Ammon's horn (tissue), 1 donor: ENCODE data around the gene MTX1.

ENCODE experiments used
- DNase-seq: peaks from one replicate; pipeline ENCODE4 v3.0.0-alpha.2; 2016; ENCODE audit warnings: low spot score

Gene MTX1

DNA sequence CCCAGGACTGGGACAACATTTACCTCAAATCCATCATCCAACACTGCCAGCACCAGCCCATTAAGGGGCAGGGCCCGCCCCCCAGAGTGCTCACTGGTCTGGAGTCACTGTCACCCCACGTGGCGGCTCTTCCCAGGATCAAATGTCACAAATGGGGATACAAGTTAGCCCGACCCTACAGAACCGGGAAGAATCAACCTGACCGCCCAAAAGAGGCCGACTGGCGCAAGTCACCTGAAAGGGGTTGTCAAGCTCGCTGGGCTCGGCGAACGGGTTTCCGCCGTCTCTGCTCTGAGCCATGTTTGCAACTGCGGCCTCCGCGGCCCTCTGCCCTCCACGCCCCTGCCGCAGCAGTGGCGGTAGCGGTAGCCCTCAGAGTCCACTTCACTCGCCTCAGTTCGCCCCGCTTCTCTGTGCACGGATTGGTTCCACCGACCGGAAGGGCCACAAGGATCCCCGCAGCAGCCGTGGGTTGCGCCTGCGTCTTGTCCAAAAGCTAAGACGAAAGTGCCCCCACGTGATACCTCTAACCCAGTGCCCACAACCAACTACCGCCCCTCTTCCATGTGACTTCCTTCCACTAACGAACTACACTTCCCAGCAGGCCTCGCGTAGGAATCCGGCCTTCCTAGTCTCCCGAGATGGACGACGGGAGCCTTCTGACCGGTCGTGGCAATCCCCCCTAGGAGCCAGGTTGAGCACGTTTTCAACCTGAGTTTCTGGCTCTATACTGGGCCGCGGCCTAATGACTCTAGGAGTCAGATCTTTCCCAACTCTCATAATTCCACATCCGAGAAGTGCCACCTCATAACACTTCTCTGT, 53.6 kb downstream of the MTX1 start, which contains the start of gene SCAMP3:
Gene SCAMP3 (minus strand): TSS at position 509 of the 822 bp plus-strand sequence. CDS start 209 bp downstream, at position 300.
- peak; percentile 99 for DNase-seq

DNA sequence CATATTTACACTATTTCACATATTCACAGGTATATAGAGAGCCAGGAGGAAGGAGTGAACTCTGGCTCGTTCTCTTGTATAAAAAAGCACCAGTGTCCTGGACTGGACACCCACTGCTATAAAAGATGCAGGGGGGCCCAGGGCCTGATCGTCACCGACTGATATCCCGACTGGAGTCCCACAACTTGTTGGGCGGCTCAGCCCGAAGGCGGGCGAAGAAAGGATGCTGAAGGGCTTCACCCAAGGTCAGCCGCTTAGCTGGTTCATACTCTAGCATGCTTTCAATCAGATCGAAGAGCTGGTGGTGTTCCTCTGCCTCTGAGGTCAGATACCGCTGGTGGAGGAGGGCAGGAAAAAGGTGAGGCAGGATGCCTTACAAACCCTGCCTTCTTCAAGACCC, 54.6 kb downstream of the MTX1 start:
- DNase-seq, result no peak
